Vagina (tissue), 2 donors: ENCODE results near the gene MBTPS1. TPM values are rescaled to one million over a fixed set of nuclear protein-coding genes. Genes with fewer than 3 reads are reported as not detected.

Source experiments
- DNase-seq, 2 donors: peaks; one replicate each; pipeline ENCODE4 v3.0.0-alpha.2; 2017; ENCODE audit errors: extremely low spot score in 2 of 2
- H3K27ac ChIP-seq: fragments of 200-600 bp; sonication (generic); one replicate; pipeline ENCODE4 v1.5.1; 2019
- H3K27me3 ChIP-seq: fragments of 200-600 bp; sonication (generic); one replicate; pipeline ENCODE4 v1.5.1; 2019
- H3K36me3 ChIP-seq, 2 donors: fragments of 200-600 bp; sonication (generic); one replicate each; pipeline ENCODE4 v1.5.1; 2017 to 2019
- H3K4me1 ChIP-seq: fragments of 200-600 bp; sonication (generic); one replicate; pipeline ENCODE4 v1.5.1; 2019
- H3K4me3 ChIP-seq, 2 donors: fragments of 200-600 bp; sonication (generic); 1 replicate in 1 of 2; 2 replicates in 1 of 2; pipeline ENCODE4 v1.5.1; 2016 to 2019
- H3K9me3 ChIP-seq: fragments of 200-600 bp; sonication (generic); one replicate; pipeline ENCODE4 v1.5.1; 2019
- CTCF ChIP-seq, 3 experiments: fragments of 450-650 bp in 2 of 3; fragments of 200-600 bp in 1 of 3; sonication (generic) in 1 of 3; IDR thresholded peaks; one replicate each; pipeline ENCODE4 v1.5.1; 2017 to 2019; ENCODE audit warnings: antibody characterized with exemption in 3 of 3, mild to moderate bottlenecking in 2 of 3, moderate library complexity in 2 of 3
- POLR2A ChIP-seq, 2 donors: fragments of 450-650 bp; IDR thresholded peaks; one replicate each; pipeline ENCODE4 v1.6.1; 2017; ENCODE audit warnings: antibody characterized with exemption in 2 of 2, mild to moderate bottlenecking in 2 of 2, moderate library complexity in 2 of 2
- POLR2AphosphoS5 ChIP-seq, 2 donors: sonication (generic); formaldehyde crosslinking; IDR thresholded peaks; one replicate each; pipeline ENCODE4 v1.9.0; 2017; ENCODE audit warnings: antibody characterized with exemption in 2 of 2, mild to moderate bottlenecking in 2 of 2, low read depth in 1 of 2; ENCODE audit not compliant: insufficient read depth in 1 of 2
- intact Hi-C: fragments of 100-400 bp; cut with DNase I; formaldehyde crosslinking; loops from one replicate; pipeline ENCODE4 v1.15.1; 2023
- total RNA-seq: library from RNA; depleted of rRNA; stranded (reverse); fragments of >200 nt; gene quantifications from one replicate; pipeline ENCODE4 v1.2.3, GENCODE V29; 2016

Gene MBTPS1
- total RNA-seq, 1 donor from 2014 or later: 71.0 TPM

- no peaks in the 10 kb centered on the region for H3K9me3 ChIP-seq
- TF ChIP-seq POLR2AphosphoS5 (IDR thresholded peaks at IDR 0.05; ENCODE audit: insufficient read depth in 1 of 2, low read depth in 1 of 2): no peak
- TF ChIP-seq POLR2A (IDR thresholded peaks at IDR 0.05): no peak
- TF ChIP-seq CTCF (IDR thresholded peaks at IDR 0.05): no peak
- intact Hi-C loops: no loop called here
- no peak overlapping the region for H3K4me3 ChIP-seq
- no peaks in the 10 kb centered on the region for H3K27me3 ChIP-seq
- DNase-seq: no peak
- no peaks in the 10 kb centered on the region for H3K4me1 ChIP-seq
- no peak overlapping the region for H3K27ac ChIP-seq
- H3K36me3 ChIP-seq: no peaks in the 10 kb centered on the region
Observed at GRCh38 chr16:84040823-84041820, 75.6 kb downstream of the MBTPS1 start.

- no peaks in the 10 kb centered on the region for H3K4me1 ChIP-seq
- no peak for TF ChIP-seq POLR2AphosphoS5 (IDR thresholded peaks at IDR 0.05; ENCODE audit: insufficient read depth in 1 of 2, low read depth in 1 of 2)
- no peak for TF ChIP-seq CTCF (IDR thresholded peaks at IDR 0.05)
- TF ChIP-seq POLR2A (IDR thresholded peaks at IDR 0.05): no peak
- no peak overlapping the region for H3K27ac ChIP-seq
- intact Hi-C loops: no loop called here
- no peaks in the 10 kb centered on the region for H3K9me3 ChIP-seq
- H3K36me3 ChIP-seq: no peaks in the 10 kb centered on the region
- H3K27me3 ChIP-seq: no peaks in the 10 kb centered on the region
- no peak for DNase-seq
- H3K4me3 ChIP-seq: no peak overlapping the region
Observed at GRCh38 chr16:84040226-84040822, 76.4 kb downstream of the MBTPS1 start.

- H3K9me3 ChIP-seq: no peaks in the 10 kb centered on the region
- DNase-seq: no peak
- no peak overlapping the region for H3K27ac ChIP-seq
- no peak overlapping the region for H3K4me3 ChIP-seq
- H3K27me3 ChIP-seq: no peaks in the 10 kb centered on the region
- TF ChIP-seq POLR2A (IDR thresholded peaks at IDR 0.05) (no peak), CTCF (IDR thresholded peaks at IDR 0.05) (no peak), POLR2AphosphoS5 (IDR thresholded peaks at IDR 0.05; ENCODE audit: insufficient read depth in 1 of 2, low read depth in 1 of 2) (no peak)
- no peaks in the 10 kb centered on the region for H3K4me1 ChIP-seq
- no peaks in the 10 kb centered on the region for H3K36me3 ChIP-seq
- intact Hi-C loops: no loop called here
Observed at GRCh38 chr16:84039696-84040095, 77.0 kb downstream of the MBTPS1 start.

- no peak for DNase-seq
- no peaks in the 10 kb centered on the region for H3K9me3 ChIP-seq
- H3K4me1 ChIP-seq: no peaks in the 10 kb centered on the region
- H3K4me3 ChIP-seq: no peak overlapping the region
- TF ChIP-seq POLR2A (IDR thresholded peaks at IDR 0.05) (no peak), CTCF (IDR thresholded peaks at IDR 0.05) (no peak), POLR2AphosphoS5 (IDR thresholded peaks at IDR 0.05; ENCODE audit: insufficient read depth in 1 of 2, low read depth in 1 of 2) (no peak)
- no peak overlapping the region for H3K27ac ChIP-seq
- no peaks in the 10 kb centered on the region for H3K27me3 ChIP-seq
- H3K36me3 ChIP-seq: no peaks in the 10 kb centered on the region
- intact Hi-C loops: no loop called here
Observed at GRCh38 chr16:84038469-84038868, 78.3 kb downstream of the MBTPS1 start.
